Muscle of leg (tissue), 11 donors: ENCODE measurements around the gene MAD1L1. TPM values are rescaled to one million over a fixed set of nuclear protein-coding genes. Genes with fewer than 3 reads are reported as not detected.

ENCODE experiments used
- DNase-seq: peaks from one replicate; pipeline ENCODE4 v3.0.0; 2013
- H3K27ac ChIP-seq: one replicate; pipeline ENCODE4 v1.5.1; 2013; ENCODE audit warnings: mild to moderate bottlenecking, low read length, control low read depth
- H3K27me3 ChIP-seq: one replicate; pipeline ENCODE4 v1.6.1; 2013; ENCODE audit warnings: low read length; ENCODE audit not compliant: control insufficient read depth, insufficient read depth
- H3K36me3 ChIP-seq: one replicate; pipeline ENCODE4 v1.6.1; 2013; ENCODE audit warnings: low read length; ENCODE audit not compliant: control insufficient read depth, insufficient read depth
- H3K4me1 ChIP-seq: one replicate; pipeline ENCODE4 v1.6.1; 2013; ENCODE audit warnings: low read length; ENCODE audit not compliant: control insufficient read depth, insufficient read depth
- H3K4me3 ChIP-seq: one replicate; pipeline ENCODE4 v1.5.1; 2013; ENCODE audit warnings: low read length, control low read depth
- H3K9me3 ChIP-seq: replicated peaks from 2 replicates; pipeline ENCODE4 v1.6.1; 2013; ENCODE audit warnings: low read depth, low read length; ENCODE audit not compliant: control insufficient read depth
- WGBS: methylation state at CpG from one replicate; pipeline ENCODE4 v1.1.5; 2013; ENCODE audit warnings: missing lambda C conversion rate; ENCODE audit not compliant: insufficient coverage; 5-methylcytosine and 5-hydroxymethylcytosine counted together
- polyA plus RNA-seq, 8 donors: library from polyadenylated mRNA; unstranded; fragments of 120-200 nt; gene quantifications; one replicate each; pipeline versions ENCODE4 v1.2.1 to v1.2.3, GENCODE V29; 2013; ENCODE audit warnings: inconsistent platforms in 1 of 8, low replicate concordance in 1 of 8; ENCODE audit not compliant: insufficient read length in 8 of 8, insufficient read depth in 1 of 8
- total RNA-seq: library from RNA; stranded (reverse); fragments of 120-200 nt; gene quantifications from one replicate; pipeline ENCODE4 v1.2.4, GENCODE V29; 2013

The MAD1L1 gene
- total and polyA plus RNA-seq, 9 donors, result 19.1 to 38.7 (median 21.8) TPM

DNA sequence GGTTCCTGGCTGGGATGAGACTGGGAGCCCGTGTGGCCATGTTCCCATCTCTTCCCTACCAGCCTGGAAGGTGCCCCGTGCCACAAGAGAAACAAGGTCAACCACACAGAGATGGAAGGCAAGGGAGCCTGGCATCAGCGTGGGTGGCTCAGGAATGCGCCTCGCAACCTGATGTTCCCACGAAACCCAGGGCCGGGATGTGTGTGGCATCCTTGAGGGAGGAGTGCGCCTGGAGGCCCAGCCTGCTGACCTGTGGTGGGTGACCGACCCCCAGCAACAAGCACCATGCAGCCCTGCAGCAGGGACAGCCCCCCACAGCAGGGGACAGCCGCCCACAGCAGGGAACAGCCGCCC is 295.5 kb downstream of the MAD1L1 start:
- Histone ChIP-seq H3K4me3 (no peak overlapping the region), H3K36me3 (peaks cover 4% of the 10 kb centered on the region), H3K9me3 (no peaks in the 10 kb centered on the region), H3K27ac (no peak overlapping the region), H3K27me3 (no peaks in the 10 kb centered on the region), H3K4me1 (peaks cover 39% of the 10 kb centered on the region)
- 95% methylated on average over 8 of the region's 11 CpGs for WGBS
- no peak for DNase-seq

- Histone ChIP-seq H3K27me3 (no peaks in the 10 kb centered on the region), H3K27ac (no peak overlapping the region), H3K9me3 (no peaks in the 10 kb centered on the region), H3K36me3 (peaks cover 4% of the 10 kb centered on the region), H3K4me3 (no peak overlapping the region), H3K4me1 (peaks cover 39% of the 10 kb centered on the region)
- WGBS, result 89% methylated on average over 26 of the region's 29 CpGs
- no peak for DNase-seq
Observed at GRCh38 chr7:1936531-1937251, 296.1 kb downstream of the MAD1L1 start.

DNA sequence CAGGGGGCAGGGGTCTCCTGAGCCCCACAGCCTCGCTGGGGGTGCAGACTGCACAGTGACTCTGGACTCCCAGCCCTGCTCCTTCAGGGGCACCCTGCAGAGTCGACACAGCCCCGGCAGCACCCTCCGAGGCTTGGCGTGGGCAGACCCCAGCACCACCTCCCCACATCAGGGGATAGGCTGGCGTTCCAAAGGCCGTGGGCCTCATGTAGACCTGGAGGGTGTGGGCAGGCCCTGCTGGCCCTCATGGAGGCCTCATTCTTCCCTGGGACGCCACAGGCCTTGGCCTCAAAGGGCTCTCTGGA is 296.8 kb downstream of the MAD1L1 start:
- H3K4me3 ChIP-seq, result no peak overlapping the region
- no peak overlapping the region for H3K27ac ChIP-seq
- no peak for DNase-seq
- WGBS, result 94% methylated on average over 6 of the region's 8 CpGs
- H3K4me1 ChIP-seq, result peaks cover 39% of the 10 kb centered on the region
- no peaks in the 10 kb centered on the region for H3K27me3 ChIP-seq
- H3K36me3 ChIP-seq, result peaks cover 4% of the 10 kb centered on the region
- H3K9me3 ChIP-seq, result no peaks in the 10 kb centered on the region

- no peaks in the 10 kb centered on the region for H3K27me3 ChIP-seq
- DNase-seq, result no peak
- 90% methylated on average over 10 of the region's 21 CpGs for WGBS
- H3K4me1 ChIP-seq, result peaks cover 36% of the 10 kb centered on the region
- peaks cover 4% of the 10 kb centered on the region for H3K36me3 ChIP-seq
- no peak overlapping the region for H3K4me3 ChIP-seq
- no peaks in the 10 kb centered on the region for H3K9me3 ChIP-seq
- H3K27ac ChIP-seq, result no peak overlapping the region
Observed at GRCh38 chr7:1935176-1936005, 297.4 kb downstream of the MAD1L1 start.

- no peak overlapping the region for H3K27ac ChIP-seq
- no peaks in the 10 kb centered on the region for H3K27me3 ChIP-seq
- no peaks in the 10 kb centered on the region for H3K9me3 ChIP-seq
- no peak overlapping the region for H3K4me3 ChIP-seq
- H3K4me1 ChIP-seq, result peaks cover 30% of the 10 kb centered on the region
- 90% methylated on average over 22 of the region's 22 CpGs for WGBS
- no peak for DNase-seq
- H3K36me3 ChIP-seq, result peaks cover 4% of the 10 kb centered on the region
Observed at GRCh38 chr7:1934756-1935155, 298.0 kb downstream of the MAD1L1 start.

DNA sequence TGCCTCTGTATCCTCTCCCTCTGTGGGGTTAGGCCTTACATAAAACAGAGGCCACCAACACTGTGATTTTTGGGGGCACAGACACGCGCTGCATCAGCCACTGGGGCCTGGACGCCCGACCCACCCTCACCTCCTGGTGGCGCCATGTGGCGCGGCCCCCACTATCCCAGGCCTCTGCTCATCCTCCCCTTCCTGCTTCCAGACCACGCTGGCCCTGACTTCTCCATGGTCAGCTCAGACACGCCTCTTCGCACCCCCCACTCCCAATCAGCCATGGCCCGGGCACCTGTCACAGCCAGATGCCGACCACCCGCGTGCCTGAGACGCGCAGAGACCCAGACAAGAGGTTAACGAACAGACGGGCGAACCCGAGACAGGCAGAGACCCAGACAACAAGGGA is 298.7 kb downstream of the MAD1L1 start:
- no peak for DNase-seq
- 89% methylated on average over 20 of the region's 20 CpGs for WGBS
- H3K4me3 ChIP-seq, result no peak overlapping the region

GRCh38 chr7:1933066-1933750 is 299.5 kb downstream of the MAD1L1 start:
- Histone ChIP-seq H3K27me3 (no peaks in the 10 kb centered on the region), H3K36me3 (peaks cover 4% of the 10 kb centered on the region), H3K27ac (no peak overlapping the region), H3K4me3 (no peak overlapping the region), H3K9me3 (no peaks in the 10 kb centered on the region), H3K4me1 (peaks cover 27% of the 10 kb centered on the region)
- DNase-seq, result no peak
- WGBS, result 65% methylated on average over 27 of the region's 27 CpGs

More for the DNA sequence above, 298.7 kb downstream of the MAD1L1 start:
- Histone ChIP-seq H3K4me1 (peaks cover 27% of the 10 kb centered on the region), H3K27me3 (no peaks in the 10 kb centered on the region), H3K27ac (no peak overlapping the region), H3K36me3 (peaks cover 4% of the 10 kb centered on the region), H3K9me3 (no peaks in the 10 kb centered on the region)

GRCh38 chr7:1931951-1932270 is 300.8 kb downstream of the MAD1L1 start:
- WGBS, result 79% methylated on average over 9 of the region's 9 CpGs
- no peak overlapping the region for H3K4me3 ChIP-seq
- no peaks in the 10 kb centered on the region for H3K27me3 ChIP-seq
- H3K27ac ChIP-seq, result peak overlapping the region; percentile 42
- peaks cover 27% of the 10 kb centered on the region for H3K4me1 ChIP-seq
- no peaks in the 10 kb centered on the region for H3K9me3 ChIP-seq
- peaks cover 4% of the 10 kb centered on the region for H3K36me3 ChIP-seq
- no peak for DNase-seq

- H3K9me3 ChIP-seq, result no peaks in the 10 kb centered on the region
- peaks cover 4% of the 10 kb centered on the region for H3K36me3 ChIP-seq
- no peak overlapping the region for H3K4me3 ChIP-seq
- 32% methylated on average over 15 of the region's 22 CpGs for WGBS
- peak; percentile 69 for DNase-seq
- peaks cover 27% of the 10 kb centered on the region for H3K4me1 ChIP-seq
- peak overlapping the region; percentile 42 for H3K27ac ChIP-seq
- no peaks in the 10 kb centered on the region for H3K27me3 ChIP-seq
Observed at GRCh38 chr7:1931256-1931950, 301.3 kb downstream of the MAD1L1 start.
